NOMO-1 (cell line): ENCODE measurements around the gene GMCL1.
"Not testable (repeated sequence)": the region's sequence is repeated elsewhere in the genome, so short reads cannot be mapped to it uniquely, and the experiment has no call there.

ENCODE experiments used
- DNase-seq, 2 experiments: peaks; one replicate each; lab custom pipeline; 2025; ENCODE audit not compliant: unreplicated experiment in 2 of 2; lab: John Stamatoyannopoulos, UW

GMCL1 gene

DNA sequence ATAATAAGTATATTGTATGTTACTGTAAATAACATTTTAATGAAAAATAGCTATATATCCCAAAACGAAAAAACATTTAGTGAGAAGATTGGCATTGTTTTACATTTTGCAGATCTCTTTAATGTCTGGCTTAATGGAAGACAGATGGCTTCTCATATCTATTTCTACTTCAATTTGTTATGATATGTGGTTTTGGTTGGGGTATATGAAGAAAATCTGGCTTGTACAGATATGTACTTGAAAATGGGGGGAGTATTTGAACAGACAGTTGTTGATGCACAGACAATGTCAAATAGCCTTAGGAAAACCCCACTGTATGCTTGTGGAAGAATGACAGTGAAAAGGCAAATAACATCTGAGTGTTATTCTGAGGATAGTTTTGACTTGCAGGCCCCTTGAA, 23.6 kb upstream of the GMCL1 start:
- no peak for DNase-seq

DNA sequence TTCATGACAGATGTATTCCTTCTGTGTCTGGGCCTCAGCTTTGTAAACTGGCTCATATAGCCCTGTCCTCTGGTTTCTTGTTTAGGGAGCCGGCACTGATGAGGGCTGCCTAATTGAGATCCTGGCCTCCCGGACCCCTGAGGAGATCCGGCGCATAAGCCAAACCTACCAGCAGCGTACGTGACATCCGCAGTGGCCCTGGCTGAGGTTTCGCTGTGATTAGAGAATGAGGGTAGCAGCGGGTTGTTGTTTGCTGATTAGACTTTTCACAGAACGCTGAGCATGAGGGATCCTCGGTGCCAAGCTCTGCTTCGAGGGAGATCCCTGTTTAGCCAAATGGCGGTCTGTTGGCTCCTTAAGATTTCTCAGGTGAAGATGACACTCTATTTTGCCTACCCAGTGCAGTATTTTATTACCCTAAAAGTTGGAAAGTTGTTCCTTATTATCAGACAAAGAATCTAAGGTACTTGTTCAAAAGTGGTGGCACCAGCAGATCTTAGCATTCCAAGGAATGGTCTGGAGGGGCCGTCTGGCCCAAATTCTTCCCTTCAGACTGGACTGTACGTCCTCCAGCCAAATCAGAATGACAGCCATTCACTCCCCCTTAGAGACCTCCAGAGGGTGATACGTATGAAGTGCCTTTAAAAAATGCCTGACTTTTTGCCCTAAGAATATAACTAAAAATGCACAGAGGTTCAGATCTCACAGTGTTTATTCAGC, 21.5 kb upstream of the GMCL1 start:
- no peak for DNase-seq

DNA sequence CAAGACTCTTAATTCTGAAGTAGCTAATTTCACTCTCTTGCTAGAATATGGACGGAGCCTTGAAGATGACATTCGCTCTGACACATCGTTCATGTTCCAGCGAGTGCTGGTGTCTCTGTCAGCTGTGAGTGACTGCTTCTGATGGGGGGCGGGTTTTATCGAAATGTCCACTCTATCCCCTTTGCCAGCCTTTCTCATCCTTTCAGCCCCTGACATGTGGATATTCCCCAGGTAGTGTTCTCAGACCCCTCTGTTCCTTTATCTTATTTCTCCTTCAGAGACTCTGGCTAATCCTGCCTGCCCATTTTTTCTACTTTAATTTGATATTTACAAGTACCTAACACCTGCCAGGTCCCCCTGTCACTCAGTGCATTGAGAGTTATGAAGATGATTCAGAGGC, 18.9 kb upstream of the GMCL1 start:
- no peak for DNase-seq

DNA sequence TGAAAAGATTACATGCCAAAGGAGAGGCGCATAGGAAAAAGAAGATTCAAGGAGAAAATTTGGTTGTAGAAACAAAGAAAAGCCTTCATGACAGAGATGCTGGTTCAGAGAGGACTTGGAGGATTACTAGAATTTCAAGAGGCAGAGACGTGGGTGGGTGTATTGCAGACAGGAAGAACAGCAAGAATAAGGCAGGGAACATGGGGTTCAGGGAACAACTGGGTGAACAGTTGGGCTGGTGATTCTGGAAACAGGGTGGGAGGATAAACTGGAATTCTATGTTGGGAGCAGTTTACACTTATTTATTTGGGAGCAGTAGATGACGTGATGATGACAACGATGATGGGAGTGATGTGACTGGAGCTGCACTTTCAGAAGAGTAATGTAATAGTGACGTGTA, 18.4 kb upstream of the GMCL1 start:
- DNase-seq, result no peak

DNA sequence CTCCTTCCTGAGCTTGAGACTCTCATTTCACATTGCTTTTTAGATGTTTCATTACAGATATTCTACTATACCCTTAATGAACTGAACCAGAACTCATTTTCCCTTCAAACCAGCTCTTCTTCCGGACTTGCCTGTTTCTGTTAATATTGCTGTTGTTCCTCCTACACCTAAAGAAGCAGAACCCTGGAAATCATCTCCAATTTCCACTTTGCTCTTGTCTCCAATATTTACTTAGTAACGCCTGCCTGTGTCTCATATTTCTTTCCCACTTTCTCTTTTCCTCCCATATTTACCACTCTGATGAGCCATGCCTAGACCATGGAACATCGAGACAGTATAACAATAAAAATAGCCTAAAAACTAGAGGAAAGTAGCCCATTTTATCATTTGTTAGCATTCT, 17.9 kb upstream of the GMCL1 start:
- DNase-seq, result no peak

DNA sequence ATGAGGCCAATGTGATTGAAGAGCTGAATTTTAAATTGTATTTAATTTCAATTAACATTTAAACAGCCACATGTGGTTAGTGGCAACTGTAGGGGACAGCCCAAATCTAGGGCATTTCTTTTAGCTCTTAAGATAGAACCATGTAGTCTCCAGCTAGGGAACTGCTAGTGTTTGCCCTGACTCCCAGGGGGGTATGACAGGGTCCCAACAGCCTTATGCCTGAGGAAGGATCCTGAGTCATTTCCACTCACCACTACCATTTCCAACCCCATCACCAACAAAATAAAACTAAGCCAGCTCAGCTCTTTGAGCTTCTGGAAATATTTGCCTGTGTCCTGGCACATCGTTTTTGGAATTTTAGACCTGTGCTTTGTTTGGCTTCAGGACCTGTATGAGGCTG, 13.7 kb upstream of the GMCL1 start:
- no peak for DNase-seq

DNA sequence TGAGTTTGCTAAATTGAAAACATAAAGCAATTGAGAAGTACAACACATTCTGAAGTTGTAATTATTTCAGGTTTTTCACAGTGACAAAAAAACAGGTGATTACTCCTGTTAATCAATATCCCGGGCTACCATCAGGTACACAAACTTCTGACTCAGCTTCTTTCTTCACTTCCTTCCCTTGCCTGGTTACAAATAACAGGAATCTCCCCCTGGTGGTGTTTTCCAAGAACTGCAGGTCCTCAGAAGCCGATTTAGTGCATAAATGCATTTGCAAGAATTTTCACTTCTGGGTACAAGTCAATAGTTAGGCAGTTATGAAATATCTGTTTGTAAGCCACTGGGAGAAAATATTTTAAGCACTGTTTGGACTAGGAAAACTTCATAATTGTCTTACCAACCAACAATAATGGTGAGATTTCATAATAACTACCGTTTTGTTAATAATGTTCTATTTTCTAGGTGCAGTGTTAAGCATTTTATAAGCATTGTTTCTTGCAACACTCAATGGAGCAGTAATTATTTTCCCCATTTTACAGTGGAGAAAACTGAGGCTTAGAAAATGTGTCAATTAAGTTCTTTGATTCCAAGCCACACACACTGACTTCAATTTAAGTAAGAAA, 12.4 kb upstream of the GMCL1 start:
- peak; percentile 60 to 91 for DNase-seq

DNA sequence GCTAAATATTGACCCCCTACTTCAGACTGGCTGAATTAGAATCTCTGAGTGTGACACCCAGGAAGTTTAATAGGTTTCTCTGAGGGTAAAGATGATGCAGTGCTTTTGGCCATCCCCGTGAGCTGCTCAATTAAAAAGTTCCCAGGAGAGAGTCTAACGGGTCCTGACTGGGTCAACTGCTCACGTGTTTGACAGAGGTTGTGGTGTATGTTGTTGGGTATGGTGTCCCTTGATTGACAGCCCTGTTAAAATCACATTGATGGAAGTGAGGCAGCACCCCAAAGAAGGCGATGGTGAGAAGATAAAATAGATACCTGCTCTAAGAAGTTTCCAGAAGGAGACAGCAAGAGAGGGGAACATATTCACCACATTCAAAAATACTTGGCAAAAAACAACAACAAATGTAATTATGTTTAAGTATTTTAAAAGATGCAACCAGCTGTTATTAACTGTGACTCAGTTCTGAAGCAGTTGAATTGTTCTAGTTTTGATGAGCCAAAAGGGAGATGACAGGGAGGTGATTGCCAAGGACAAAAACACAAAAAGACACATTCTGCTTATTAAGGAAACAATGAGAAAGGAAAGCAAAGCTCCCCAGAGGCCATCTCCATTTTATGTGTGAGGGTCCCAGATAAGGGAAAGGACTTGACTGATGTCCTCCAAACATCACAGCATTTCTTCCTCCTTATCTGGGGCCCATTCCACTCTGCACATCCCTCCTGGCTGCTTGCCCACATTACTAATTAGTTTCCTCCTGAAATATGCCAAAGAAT, 11.5 kb upstream of the GMCL1 start:
- no peak for DNase-seq

DNA sequence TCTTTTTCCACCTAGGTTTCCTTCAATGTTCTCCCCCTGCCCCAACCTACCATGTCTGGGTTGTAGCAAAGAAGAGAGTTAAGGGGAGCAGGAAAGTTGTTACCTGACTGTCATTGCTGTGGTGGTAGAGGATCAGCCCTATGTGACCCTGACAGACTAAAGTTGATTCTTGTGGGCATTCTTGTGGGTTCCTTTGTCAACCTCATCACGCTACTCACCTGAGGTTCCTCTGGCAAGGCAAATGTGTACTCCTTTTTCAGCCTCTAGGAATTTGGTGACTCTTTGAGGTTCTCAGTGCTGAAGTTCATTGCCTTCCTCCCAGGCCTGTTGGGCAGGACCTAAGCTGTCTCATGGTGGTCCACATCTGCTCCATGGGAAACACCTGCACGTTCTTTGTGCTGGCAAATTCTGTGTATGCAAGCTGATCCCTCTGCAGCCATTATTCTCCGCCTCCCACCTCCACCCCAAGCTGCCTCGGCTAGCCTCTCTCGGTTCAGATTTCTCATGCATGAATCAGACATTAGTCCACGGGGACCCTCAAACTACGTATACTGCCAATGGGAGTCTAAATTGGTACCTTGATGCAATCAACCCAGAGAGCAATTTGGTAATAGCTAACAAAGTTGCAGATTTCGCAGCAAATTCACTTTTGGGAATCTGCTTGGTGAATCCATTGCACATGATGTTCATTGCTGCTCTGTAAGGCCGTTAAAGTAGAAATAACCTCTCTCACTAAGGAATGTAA, 1.5 kb upstream of the GMCL1 start:
- no peak for DNase-seq

DNA sequence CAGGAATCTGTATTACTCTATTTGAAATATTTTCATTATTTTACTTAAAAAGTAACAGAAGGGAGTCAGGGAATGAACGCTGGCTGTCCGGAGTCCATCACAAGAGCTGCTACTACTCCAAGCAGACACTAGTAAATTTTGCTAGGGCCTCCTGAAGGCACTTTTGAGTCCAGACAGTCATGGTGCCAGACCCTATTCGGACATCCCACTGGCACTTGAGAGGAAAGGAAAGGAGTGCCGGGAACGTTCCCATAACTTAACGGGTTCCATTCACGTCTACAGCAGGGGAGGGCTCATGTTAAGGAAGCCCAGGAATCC, 563 bp upstream of the GMCL1 start:
- no peak for DNase-seq

DNA sequence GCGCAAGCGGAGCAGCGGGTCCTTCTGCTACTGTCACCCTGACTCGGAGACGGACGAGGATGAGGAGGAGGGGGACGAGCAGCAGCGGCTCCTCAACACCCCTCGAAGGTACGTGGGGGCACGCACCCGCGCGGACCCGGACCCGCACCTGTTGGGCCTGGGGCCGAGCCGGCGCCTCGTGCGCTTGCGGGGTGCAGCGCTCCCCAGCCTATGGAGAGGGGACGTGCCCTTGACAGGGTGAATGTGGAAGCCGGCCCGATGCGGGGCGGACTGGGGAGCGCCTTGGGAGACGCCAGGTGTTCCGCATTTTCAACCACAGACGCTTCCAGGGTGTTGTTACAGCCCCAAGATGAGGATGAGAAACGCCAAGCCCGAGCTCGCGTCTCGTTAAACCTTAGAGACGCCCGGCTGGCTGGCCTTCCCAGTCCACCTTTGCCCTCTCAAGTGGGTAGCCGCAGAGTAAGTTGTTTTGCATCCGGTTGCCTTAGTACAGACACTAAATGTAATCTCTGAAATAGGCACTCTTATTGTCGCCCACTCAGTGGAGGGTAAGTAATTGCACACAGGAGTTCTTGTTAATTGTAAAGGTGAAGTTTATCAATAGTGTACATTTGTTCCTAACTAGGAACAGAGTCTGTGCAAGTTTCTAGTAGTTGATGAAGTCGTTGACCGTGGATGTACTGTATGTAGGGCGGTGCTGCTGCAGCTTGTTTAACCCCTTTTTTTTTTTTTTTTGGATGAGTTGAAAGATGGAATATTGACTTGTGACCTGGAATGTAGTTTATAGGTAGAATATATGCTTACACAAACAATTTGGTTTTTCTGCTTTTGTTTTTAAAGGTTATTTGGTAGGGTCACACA, 815 bp downstream of the GMCL1 start:
- DNase-seq, result peak; percentile 38 to 46

DNA sequence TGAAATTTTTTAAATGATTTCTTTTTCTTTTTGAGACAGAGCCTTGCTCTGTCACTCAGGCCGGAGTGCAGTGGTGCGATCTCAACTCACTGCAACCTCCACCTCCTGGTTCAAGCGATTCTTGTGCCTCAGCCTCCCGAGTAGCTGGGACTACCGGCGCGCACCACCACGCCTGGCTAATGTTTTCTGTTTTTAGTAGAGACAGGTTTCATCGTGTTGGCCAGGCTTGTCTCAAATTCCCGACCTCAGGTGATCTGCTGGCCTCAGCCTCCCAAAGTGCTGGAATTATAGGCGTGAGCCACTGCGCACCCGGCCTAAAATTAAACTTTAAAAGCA, 1.4 kb downstream of the GMCL1 start:
- DNase-seq, result not testable (repeated sequence)

DNA sequence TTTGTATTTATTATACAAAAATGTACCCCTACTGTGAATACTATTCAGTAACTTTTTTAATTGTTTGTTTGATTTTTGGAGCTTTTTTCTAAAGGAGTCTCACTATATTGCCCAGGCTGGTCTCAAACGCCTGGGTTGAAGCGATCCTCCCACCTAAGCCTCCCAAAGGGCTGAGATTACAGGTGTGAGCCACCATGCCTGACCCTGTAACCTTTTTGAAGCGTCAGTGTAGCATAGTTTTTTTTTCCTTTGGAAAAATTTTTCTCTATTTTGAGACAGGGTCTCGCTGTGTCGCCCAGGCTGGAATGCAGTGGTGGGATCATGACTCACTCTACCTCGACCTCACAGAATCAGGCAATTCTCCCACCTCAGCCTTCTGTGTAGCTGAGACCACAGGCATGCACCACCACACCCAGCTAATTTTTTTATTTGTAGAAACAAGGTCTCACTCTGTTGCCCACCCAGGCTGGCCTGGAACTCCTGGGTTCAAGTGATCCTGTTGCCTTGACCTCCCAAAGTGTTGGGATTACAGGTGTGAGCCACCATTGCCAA, 2.0 kb downstream of the GMCL1 start:
- DNase-seq, result no peak

DNA sequence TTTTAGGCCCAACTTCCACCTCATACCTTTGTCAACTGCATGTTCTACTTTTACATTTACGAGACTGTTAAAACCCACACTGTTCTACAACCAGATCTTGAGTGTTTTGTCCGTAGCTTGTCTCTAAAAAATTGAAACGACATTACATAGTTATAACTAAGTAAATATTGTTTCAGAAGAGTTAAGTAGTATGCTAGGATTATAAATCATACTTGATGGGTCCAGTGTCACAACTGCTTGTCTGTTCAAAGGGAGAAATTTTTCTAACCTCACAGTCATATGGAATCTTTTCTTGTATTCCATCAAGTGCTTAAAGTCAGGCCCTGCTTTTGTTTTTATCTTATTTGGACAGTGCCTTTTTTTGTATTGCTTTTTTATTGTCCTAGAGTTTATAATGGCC, 4.3 kb downstream of the GMCL1 start:
- no peak for DNase-seq

DNA sequence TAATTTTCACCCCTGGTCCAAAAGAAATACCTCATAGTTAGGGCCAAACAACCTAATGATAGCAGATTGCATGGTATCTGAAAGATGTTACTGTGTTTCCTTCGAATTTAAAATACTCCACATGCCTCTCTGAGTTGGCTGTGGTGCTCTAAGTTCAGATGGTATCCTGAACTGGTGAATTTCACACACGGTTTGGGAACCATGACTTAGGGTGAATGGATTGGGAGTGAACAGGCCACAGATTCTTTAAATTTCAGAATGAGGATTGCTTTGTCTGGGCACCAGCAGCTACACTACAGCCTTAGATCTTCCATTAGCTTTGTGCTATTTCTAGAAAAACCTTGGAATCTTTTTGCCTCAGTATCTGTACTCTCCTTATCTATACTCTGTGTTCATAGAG, 6.2 kb downstream of the GMCL1 start:
- DNase-seq, result no peak

DNA sequence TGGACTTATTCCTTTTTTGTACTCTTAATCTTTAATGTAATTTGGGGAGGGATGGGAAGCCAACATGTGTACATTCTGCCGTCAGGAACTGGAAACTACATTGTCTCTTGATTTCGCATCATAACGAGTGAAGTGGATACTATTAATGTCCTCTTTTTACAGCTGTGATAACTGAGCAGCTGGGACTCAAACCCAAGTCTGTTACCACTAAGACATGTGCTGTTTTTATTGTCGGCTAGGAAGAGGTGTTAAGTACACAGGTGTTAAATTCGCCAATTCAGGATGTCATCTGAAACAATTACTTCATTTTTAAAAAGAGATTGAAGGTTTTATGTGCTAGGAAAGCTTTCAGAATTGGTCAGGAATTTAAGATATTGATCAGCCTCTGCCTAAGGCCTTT, 6.9 kb downstream of the GMCL1 start:
- no peak for DNase-seq

DNA sequence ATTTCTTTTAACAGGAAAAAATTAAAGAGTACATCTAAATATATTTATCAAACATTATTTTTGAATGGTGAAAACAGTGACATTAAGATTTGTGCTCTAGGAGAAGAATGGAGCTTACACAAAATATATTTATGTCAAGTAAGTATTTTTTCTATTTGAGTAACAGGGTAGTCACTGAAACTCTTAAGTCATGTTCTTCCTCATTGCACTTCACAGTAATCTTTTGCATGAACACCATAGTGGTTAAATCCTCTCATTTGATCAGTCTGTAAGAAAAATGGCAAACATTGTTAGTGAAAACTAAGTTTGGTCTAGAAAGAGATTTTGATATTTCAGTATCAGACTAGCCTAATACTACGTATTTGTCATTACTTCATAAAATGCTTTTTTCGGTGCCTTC, 8.1 kb downstream of the GMCL1 start:
- no peak for DNase-seq

DNA sequence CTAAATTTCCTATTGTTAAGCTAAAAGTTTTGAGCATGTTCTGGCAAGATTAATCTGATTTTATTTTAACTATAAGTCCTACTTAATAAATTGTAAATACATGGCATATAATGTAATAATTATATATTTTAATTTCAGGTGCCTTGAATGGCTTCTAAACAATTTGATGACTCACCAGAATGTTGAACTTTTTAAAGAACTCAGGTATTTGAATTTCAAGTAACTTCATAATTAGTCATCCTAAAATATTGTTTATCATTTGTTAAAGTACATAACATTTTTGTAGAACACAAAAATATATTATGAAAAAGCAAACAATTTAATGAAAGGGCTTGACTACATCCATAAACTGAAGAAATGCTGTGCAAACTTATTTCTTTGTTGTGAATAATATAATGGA, 14.5 kb downstream of the GMCL1 start:
- no peak for DNase-seq

DNA sequence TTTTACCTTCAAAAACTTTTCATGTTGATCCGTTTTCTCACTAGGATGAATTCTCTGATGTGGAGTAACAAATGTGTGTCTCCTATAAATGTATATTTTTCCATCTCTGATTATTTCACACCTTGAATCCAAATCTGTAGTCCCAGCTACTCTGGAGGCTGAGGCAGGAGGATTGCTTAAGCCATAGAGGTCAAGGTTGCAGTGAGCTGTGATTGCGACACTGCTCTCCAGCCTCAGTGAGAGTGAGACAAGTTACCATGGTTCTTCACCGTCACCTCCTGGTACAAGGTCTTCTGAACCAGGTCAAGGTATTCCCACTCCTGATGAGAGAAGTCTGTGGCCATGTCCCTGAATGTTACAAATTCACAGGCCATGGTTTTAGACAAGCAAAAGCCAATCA, 15.1 kb downstream of the GMCL1 start:
- DNase-seq, result no peak
